Epithelial cell of esophagus (primary cell): ENCODE data around the gene CHGA.

Experiments used
- DNase-seq: peaks from one replicate; pipeline ENCODE4 v3.0.0; 2010; ENCODE audit warnings: low read depth
- H3K4me3 ChIP-seq: 2 replicates; pipeline ENCODE4 v1.5.1; 2011; ENCODE audit warnings: mild to moderate bottlenecking, low read length, control low read depth
- TF ChIP-seq, protein P1 (sequence below): IDR thresholded peaks from 2 replicates; pipeline ENCODE4 v1.5.1; 2011; ENCODE audit warnings: low read depth, mild to moderate bottlenecking, low read length, control low read depth, inconsistent platforms; ENCODE audit not compliant: insufficient read depth; ENCODE audit errors: missing control alignments

CHGA gene, protein sequence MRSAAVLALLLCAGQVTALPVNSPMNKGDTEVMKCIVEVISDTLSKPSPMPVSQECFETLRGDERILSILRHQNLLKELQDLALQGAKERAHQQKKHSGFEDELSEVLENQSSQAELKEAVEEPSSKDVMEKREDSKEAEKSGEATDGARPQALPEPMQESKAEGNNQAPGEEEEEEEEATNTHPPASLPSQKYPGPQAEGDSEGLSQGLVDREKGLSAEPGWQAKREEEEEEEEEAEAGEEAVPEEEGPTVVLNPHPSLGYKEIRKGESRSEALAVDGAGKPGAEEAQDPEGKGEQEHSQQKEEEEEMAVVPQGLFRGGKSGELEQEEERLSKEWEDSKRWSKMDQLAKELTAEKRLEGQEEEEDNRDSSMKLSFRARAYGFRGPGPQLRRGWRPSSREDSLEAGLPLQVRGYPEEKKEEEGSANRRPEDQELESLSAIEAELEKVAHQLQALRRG

DNA sequence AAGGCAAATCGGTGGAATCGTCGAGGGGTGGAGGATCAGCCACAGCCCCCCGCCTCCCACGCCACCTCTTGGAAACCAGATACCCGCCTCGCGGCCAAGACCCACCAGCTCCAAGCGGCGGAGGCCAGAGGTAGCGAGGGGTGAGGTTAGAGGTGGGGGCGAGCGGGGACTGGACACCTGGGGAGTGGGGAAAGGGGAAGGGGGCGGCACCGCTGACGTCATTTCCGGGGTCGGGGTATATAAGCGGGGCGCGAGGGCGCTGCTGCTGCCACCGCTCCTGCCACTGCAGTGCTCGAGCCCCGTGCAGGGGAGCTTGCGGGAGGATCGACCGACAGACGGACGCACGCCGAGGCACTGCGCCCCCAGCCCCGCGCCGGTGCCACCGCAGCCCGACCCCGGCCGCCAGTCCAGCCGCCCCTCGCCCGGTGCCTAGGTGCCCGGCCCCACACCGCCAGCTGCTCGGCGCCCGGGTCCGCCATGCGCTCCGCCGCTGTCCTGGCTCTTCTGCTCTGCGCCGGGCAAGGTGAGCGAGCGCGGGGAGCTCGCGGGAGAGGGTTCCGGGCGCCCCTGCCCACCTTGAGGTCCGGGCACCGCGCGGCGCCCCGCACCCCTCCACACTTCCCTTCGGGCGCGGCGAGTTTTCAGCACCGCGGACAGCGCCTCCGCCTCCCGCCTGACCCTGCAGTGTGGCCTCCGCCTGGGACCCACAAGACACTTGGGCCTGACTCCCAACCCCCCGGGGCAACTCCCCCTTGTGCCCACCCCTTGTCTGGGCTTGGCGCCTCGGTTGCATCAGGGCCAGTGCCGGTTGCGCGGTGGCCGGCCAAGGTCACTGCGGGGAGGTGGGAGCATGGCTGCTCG, at the start of gene CHGA:
CHGA (plus strand) TSS at position 268 of the 861 bp plus-strand sequence; CDS start at position 478, 210 bp downstream.
- TF ChIP-seq, protein P1, sequence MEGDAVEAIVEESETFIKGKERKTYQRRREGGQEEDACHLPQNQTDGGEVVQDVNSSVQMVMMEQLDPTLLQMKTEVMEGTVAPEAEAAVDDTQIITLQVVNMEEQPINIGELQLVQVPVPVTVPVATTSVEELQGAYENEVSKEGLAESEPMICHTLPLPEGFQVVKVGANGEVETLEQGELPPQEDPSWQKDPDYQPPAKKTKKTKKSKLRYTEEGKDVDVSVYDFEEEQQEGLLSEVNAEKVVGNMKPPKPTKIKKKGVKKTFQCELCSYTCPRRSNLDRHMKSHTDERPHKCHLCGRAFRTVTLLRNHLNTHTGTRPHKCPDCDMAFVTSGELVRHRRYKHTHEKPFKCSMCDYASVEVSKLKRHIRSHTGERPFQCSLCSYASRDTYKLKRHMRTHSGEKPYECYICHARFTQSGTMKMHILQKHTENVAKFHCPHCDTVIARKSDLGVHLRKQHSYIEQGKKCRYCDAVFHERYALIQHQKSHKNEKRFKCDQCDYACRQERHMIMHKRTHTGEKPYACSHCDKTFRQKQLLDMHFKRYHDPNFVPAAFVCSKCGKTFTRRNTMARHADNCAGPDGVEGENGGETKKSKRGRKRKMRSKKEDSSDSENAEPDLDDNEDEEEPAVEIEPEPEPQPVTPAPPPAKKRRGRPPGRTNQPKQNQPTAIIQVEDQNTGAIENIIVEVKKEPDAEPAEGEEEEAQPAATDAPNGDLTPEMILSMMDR: no peak
- peak; percentile 57 for DNase-seq
- H3K4me3 ChIP-seq: no peak within 1 kb of the TSS

DNA sequence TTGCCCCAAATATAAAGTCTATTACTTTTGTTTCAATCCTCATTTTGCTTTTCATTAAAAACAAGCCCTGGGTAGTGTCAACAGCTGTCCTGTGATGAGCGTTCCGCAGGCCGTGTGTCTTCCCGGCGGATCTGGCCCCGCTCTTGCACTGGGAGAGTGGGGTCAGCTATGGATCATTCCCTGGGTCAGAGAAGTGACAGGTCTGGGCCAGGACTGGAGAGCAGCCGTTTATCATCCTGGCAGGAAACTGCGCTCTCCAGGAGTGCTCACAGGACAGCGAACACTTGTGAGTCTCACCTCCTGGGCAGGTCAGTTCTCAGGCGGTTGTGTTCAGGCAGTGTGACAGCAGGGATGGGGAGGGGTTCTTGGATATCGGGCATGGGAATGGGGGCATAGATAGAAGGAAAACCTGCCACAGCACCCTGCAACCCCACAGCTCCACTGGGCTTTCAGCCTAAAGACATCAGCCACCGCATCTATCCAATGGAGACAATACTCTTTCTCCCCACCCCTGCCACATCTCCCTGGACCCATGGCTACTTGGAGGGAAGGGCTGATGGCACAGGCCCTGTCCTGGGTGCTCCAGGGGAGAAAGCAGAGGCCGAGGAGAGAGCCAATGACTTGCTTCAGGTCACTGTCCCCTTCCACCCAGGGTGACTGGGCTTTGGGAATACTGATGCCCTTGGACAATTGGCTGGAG, 47.8 kb upstream of the CHGA start:
- H3K4me3 ChIP-seq: no peak overlapping the region
- no peak for DNase-seq
- TF ChIP-seq, protein P1: no peak

DNA sequence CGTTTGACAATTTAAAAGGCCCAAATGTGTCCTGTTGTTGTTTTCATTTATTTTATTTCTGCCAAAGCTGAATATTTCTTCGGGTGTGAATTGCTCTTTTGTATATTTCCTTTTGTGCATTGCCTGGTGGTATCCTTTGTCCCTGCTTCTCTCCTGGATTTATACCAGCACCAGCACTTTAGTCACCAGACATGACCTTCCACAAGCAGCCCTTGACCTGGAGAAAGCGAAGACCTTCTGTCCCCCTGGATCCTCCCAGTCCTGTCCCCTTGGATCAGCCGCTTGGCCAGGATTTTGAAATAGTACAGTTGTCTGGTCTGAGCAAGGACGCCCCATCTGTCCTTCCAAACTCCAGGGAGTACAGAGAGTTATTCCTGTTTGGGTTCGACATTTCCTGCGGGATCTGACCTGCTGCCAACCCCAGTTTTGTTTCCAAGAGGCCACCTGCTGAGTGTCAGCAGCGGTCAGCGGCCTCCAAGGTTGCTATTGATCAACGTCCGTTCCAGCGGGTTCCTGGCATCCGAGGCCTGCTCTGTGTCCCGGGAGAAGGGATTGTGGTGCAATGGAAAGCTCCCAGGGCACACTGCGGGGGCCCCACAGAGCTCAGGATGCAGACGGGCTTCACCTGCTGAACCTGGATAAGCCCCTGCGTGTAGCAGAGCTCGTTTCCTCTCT, 45.1 kb upstream of the CHGA start:
- TF ChIP-seq, protein P1: no peak
- DNase-seq: no peak

DNA sequence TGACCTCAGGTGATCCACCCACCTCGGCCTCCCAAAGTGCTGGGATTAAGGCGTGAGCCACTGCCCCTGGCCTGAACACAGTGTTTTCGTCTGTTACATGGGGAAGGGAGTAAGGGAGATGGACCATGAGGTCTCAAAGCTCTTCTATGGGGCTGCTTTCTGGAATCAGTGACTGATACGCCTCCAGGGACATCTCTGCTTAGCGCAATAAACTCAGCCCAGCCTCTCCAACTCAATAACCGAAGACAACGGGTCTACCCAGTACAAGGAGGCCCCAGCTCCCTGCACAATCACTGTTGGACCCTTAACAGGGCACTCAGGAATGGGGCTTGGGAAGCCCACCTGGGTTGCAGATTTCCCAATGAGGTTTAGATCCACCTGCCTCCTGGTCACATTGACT, 42.6 kb upstream of the CHGA start:
- DNase-seq: peak; percentile 47
- TF ChIP-seq, protein P1: no peak
- no peak overlapping the region for H3K4me3 ChIP-seq

More for the DNA sequence above, 45.1 kb upstream of the CHGA start:
- no peak overlapping the region for H3K4me3 ChIP-seq

DNA sequence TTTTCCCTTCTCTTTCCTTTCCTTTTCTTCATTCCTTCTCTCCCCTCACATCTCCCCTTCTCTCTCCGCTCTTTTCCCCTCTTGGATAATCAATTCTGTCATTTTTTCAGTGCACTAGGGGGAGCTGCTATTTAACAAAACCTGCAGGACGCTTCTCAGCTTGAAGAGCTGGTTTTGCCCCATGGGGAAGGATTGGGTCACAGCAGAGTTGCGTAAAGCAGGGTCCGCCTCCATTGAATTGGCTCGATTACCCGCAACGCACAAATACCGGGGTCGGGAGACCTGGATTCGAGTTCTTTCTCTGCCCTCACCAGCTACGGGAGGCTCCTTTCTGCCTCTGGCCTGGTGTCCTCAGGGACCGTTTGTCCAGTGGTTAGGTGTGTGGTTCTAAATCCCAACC, 42.1 kb upstream of the CHGA start:
- DNase-seq: peak; percentile 83
- TF ChIP-seq, protein P1: peak; percentile 68
- H3K4me3 ChIP-seq: peak overlapping the region; percentile 9

DNA sequence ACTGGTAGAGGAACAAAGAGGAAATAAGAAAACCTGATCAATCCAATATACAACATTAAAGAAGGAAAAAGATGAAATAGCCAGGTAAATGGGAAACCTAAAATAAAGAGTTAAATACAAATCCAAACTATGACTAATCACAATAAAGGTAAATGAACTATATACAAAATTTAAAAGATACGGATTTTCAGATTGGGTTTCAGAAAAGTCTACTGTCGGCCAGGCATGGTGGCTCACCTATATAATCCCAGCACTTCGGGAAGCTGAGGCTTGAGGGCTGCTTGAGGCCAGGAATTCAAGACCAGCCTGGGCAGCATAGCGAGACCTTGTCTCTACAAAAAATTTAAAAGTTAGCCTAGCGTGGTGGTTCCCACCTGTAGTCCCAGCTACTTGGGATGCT, 39.9 kb upstream of the CHGA start:
- DNase-seq: no peak
- TF ChIP-seq, protein P1: no peak

More for the DNA sequence above, 39.9 kb upstream of the CHGA start:
- H3K4me3 ChIP-seq: no peak overlapping the region
